Iris pigment epithelial cell (primary cell): ENCODE data around the gene KCTD1.

Experiments used
- DNase-seq: peaks from one replicate; pipeline ENCODE4 v3.0.0-alpha.2; 2011; ENCODE audit warnings: low read depth

KCTD1 gene

GRCh38 chr18:26548415-26549262 is at the start of gene KCTD1:
Gene KCTD1 (minus strand): TSS chr18:26548553. CDS start chr18:26548536, 17 bp downstream.
- peak; percentile 84 for DNase-seq

GRCh38 chr18:26593365-26594320 is 45.3 kb upstream of the KCTD1 start:
- DNase-seq: no peak

- no peak for DNase-seq
These were observed 36.4 kb upstream of the KCTD1 start for GRCh38 chr18:26584745-26585144.

- DNase-seq: no peak
These were observed 31.7 kb upstream of the KCTD1 start for GRCh38 chr18:26579941-26580618.

- DNase-seq: no peak
These were observed 27.5 kb upstream of the KCTD1 start for GRCh38 chr18:26575865-26576217.

- peak; percentile 59 for DNase-seq
These were observed 26.9 kb upstream of the KCTD1 start for GRCh38 chr18:26574958-26575864.

- no peak for DNase-seq
These were observed 20.7 kb upstream of the KCTD1 start for GRCh38 chr18:26568926-26569665.

- no peak for DNase-seq
These were observed 20.2 kb upstream of the KCTD1 start for GRCh38 chr18:26568513-26568912.

GRCh38 chr18:26566874-26567555 is 18.7 kb upstream of the KCTD1 start:
- no peak for DNase-seq

- no peak for DNase-seq
These were observed 17.2 kb upstream of the KCTD1 start for GRCh38 chr18:26565514-26565913.

GRCh38 chr18:26563024-26563423 is 14.7 kb upstream of the KCTD1 start:
- DNase-seq: no peak

GRCh38 chr18:26562568-26562967 is 14.2 kb upstream of the KCTD1 start:
- no peak for DNase-seq

GRCh38 chr18:26561769-26562168 is 13.4 kb upstream of the KCTD1 start:
- no peak for DNase-seq

GRCh38 chr18:26556573-26556972 is 8.2 kb upstream of the KCTD1 start:
- DNase-seq: peak; percentile 62

- DNase-seq: no peak
These were observed 7.6 kb upstream of the KCTD1 start for GRCh38 chr18:26555804-26556553.

GRCh38 chr18:26553943-26554342 is 5.6 kb upstream of the KCTD1 start:
- no peak for DNase-seq

- DNase-seq: no peak
These were observed 3.3 kb upstream of the KCTD1 start for GRCh38 chr18:26551695-26552081.

- no peak for DNase-seq
These were observed 2.8 kb upstream of the KCTD1 start for GRCh38 chr18:26550998-26551694.
